Measurements from ENCODE around the gene TAF1A.

The TAF1A gene

GRCh38 chr1:222596696-222597095, 7.0 kb upstream of the TAF1A start:
- no peak for DNase-seq (ENCODE audit: low spot score)

- DNase-seq (ENCODE audit: low spot score) = no peak
Measured at GRCh38 chr1:222594789-222595188, 5.1 kb upstream of the TAF1A start.

GRCh38 chr1:222592171-222592570, 2.4 kb upstream of the TAF1A start:
- no peak for DNase-seq (ENCODE audit: low spot score)

- no peak for DNase-seq (ENCODE audit: low spot score)
Measured at GRCh38 chr1:222588135-222588534, 1.6 kb downstream of the TAF1A start.

- DNase-seq (ENCODE audit: low spot score) = no peak
Measured at GRCh38 chr1:222586842-222587241, 2.9 kb downstream of the TAF1A start.

GRCh38 chr1:222583079-222583478, 6.7 kb downstream of the TAF1A start:
- no peak for DNase-seq (ENCODE audit: low spot score)

GRCh38 chr1:222582099-222582774, 7.5 kb downstream of the TAF1A start:
- no peak for DNase-seq (ENCODE audit: low spot score)

- no peak for DNase-seq (ENCODE audit: low spot score)
Measured at GRCh38 chr1:222579316-222579715, 10.4 kb downstream of the TAF1A start.

GRCh38 chr1:222570837-222571236, 18.9 kb downstream of the TAF1A start:
- DNase-seq (ENCODE audit: low spot score) = no peak

GRCh38 chr1:222561656-222562055, 28.1 kb downstream of the TAF1A start:
- DNase-seq (ENCODE audit: low spot score) = no peak

GRCh38 chr1:222557574-222557973, 32.2 kb downstream of the TAF1A start:
- no peak for DNase-seq (ENCODE audit: low spot score)

GRCh38 chr1:222557148-222557547, 32.6 kb downstream of the TAF1A start:
- no peak for DNase-seq (ENCODE audit: low spot score)

GRCh38 chr1:222555992-222556615, 33.6 kb downstream of the TAF1A start:
- no peak for DNase-seq (ENCODE audit: low spot score)

- no peak for DNase-seq (ENCODE audit: low spot score)
Measured at GRCh38 chr1:222554177-222554576, 35.6 kb downstream of the TAF1A start.

- DNase-seq (ENCODE audit: low spot score) = no peak
Measured at GRCh38 chr1:222552882-222553281, 36.9 kb downstream of the TAF1A start.

GRCh38 chr1:222547944-222548671, 41.6 kb downstream of the TAF1A start, which contains the start of gene HHIPL2:
HHIPL2 (minus strand) TSS chr1:222548104; CDS start chr1:222548044, 60 bp downstream.
- DNase-seq (ENCODE audit: low spot score) = no peak

GRCh38 chr1:222547260-222547614, 42.5 kb downstream of the TAF1A start:
- DNase-seq (ENCODE audit: low spot score) = no peak

- peak; percentile 63 for DNase-seq (ENCODE audit: low spot score)
Measured at GRCh38 chr1:222546548-222547259, 43.0 kb downstream of the TAF1A start.

- DNase-seq (ENCODE audit: low spot score) = no peak
Measured at GRCh38 chr1:222546091-222546490, 43.6 kb downstream of the TAF1A start.

GRCh38 chr1:222543817-222544216, 45.9 kb downstream of the TAF1A start:
- DNase-seq (ENCODE audit: low spot score) = peak; percentile 55

GRCh38 chr1:222540598-222540995, 49.1 kb downstream of the TAF1A start:
- DNase-seq (ENCODE audit: low spot score) = no peak

GRCh38 chr1:222539951-222540597, 49.7 kb downstream of the TAF1A start:
- no peak for DNase-seq (ENCODE audit: low spot score)
